GM21619 (cell line): Measurements from ENCODE around the gene EDRF1.

Source experiments
- ATAC-seq: cut with Tn5 transposase; IDR thresholded peaks from one replicate; pipeline ENCODE4 v1.9.1; 2021; ENCODE audit not compliant: unreplicated experiment

Gene EDRF1

GRCh38 chr10:125762692-125763648 is 43.5 kb downstream of the EDRF1 start:
- ATAC-seq = no peak

DNA sequence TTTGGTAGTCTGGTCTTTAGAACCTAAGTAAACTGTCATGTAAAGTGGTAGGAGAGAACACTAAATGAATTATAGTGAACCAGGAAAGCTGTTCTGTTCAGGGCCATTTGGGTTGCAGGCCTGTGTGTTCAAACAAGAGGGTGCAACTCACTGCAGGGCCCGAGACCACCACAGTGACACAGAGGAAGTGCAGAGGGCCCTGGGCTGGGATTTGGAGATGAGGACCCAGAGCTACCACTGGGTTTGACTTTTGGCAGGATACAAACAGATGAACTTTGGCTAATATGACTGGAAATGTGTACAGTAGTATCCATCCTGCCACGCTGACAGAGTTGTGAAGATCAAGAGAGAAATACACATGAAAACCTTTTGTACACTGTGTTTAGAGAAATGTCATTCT is 46.3 kb downstream of the EDRF1 start:
- no peak for ATAC-seq

GRCh38 chr10:125766511-125766910 is 47.0 kb downstream of the EDRF1 start:
- no peak for ATAC-seq

DNA sequence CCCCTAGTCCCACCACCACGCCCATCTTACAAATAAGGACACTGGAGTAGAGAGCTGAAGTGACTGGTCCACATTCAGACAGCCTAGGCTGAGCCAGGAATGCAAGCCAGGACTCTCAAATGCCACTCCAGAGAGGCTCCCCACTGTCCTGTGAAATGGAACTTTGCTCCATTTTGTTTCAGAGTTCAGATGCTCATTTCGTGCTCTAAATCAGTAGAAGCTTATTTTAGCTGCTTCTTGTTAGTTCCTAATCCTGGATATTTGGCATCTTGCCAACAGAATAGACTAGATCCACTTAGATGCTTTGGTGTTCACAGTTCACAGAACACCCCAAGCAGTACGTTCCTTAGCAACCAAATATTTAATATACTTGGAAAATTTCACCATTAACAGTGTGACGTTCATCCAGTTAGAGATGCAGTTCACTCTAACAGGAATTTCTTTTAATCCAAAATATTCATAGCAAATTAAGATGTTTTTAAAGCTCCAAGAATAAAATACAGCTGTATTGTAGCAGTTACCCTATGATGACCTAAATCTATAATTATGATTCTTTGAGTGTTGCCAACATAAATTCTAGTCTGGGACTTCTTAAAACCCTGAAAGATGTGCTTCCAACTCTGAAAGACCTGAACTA is 48.8 kb downstream of the EDRF1 start:
- no peak for ATAC-seq

DNA sequence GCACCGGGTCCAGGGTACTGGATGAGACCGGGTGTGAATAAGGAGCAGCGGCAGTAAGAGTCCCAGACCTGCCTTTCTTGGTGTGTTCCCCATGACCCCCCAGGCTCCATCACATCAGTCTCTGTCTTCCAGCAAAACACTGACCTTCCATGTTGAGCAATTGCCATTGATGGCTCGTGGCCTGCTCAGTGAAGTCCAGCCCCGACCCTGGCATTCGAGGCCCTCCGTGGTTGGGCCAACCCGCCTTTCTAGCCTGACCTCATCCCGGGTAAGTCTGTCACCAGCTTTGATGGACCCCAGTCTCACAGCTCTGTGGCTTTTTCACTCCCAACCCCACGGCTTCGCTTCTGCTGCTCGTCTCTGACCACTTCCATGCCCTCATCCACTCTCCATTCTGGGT is 49.7 kb downstream of the EDRF1 start:
- ATAC-seq = no peak

- no peak for ATAC-seq
These were observed 51.3 kb downstream of the EDRF1 start for GRCh38 chr10:125770844-125771243.

DNA sequence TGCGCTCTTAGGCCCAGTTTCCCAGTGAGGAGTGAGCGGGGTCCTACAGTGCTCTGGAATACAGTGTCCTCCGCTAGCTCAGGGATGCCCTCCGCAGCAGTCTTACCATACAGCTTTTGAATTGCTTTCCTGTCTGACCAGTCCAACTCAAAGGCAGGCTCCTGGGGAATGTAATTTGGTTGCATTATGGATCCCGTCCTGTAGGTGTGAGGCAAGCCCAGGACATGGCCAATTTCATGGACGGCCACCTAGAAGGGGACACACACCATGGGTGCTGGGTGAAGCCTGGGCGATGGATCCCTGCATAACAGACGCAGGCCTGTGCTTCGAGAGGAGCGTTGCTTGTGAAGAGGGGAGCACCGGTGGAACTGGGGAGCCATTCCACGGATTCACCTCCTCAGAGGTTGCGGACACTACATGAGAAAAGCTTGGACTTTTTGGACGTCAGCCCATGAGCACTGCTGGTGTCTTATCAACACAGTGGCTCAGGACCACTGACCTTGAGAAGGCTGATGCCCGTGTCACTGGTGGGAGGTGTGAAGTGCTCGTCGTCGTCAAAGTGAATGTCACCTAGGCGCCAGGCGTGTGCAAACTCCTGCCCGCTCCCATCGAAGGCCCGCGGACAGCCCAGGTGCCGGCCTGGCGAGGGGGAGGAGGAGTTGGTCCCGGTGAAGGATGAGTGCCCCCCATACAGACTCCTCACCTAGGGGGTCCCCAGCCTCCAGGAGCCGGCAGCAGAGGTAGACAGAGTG is 52.8 kb downstream of the EDRF1 start:
- ATAC-seq = no peak

DNA sequence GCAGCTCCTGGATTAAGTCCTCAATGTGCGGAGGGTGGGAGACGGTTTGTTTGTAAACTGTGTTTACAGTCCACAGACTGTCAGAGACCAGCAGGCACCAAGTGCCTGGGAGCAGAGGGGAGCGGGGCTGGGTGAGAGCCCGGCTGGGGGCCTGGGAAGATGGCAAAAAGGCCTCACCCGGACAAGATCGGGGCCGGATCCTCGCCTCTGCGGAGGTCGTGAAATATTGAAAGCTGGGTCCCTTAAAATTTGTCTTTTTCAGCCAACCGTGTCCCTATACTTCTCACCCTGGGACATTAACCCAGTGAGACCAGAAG is 53.3 kb downstream of the EDRF1 start:
- no peak for ATAC-seq

DNA sequence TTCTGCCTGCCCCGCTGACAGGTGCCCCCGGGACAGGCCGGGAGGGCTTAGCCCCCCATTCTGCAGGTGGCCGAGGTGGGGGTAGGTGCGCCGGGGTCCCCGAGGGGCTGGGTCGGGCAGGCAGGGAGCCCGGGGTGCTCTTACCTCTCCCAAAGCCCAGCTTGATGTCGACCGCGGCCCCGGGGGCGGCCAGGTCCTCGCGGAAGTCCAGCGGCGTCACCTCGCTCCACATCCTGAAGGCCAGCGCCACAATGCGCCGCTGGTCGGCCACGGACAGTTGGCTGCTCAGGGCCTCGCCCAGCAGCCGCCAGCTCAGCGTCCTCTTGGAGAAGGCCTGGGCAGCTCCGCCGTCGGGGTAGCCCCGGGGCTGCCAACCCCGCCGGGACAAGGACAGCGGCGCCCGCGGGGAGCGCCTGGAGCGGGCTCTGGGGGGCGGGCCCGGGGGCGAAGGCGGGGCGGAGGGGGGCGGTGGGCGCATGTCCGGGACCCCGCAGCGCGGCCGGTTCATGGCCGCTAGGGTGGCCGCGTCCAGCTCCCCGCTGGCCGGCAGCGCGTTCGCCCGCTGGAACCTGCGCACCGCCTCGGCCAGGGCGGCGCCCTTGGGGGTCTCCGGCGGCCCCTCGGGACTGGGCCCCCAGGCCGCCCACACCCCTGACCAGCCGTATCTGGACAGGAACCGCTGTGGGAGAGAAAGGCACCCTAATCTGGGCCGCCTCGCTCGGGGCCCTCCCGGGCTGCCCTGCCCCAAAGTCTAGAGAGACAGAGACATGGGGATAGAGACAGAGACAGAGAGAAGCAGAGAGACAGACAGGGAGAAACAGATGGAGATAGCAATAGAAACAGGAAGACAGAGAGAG is 54.4 kb downstream of the EDRF1 start:
- no peak for ATAC-seq

- ATAC-seq = no peak
These were observed 55.2 kb downstream of the EDRF1 start for GRCh38 chr10:125774581-125775191.

DNA sequence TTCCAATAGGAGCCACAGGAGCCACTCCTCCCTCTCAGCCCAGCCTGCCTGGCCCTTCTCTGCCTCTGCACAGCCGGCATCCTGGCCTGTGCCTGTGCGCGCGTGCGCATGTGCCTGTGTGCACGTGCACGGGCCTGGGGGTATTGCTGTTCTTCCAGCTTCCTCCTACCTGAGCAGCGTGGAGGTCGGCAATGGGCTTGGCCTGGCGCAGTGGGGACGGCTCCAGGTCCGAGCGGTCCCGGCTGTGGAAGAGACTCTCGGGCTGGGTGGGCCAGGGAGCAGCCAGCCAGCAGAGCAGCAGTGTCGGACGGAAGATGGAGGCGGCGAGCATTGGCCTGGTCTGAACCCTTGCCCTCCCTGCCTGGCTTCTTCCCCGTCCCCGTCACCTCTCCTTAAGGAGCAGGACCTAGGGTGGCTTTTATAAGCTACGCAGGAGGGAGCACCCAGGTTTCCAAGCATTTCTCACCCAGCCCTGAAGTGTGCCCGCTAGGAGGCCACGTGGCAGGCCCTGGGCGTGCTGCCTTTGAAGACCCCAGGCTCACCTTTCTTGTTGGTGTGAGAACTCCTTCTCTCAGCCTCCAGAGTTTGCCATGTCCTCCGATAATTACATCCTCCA is 56.1 kb downstream of the EDRF1 start, which contains the start of gene MMP21:
TSS of gene MMP21 (minus strand) at position 331 of the 616 bp plus-strand sequence. CDS start at position 331, 0 bp downstream.
- no peak for ATAC-seq

- ATAC-seq = no peak
These were observed 58.3 kb downstream of the EDRF1 start for GRCh38 chr10:125777806-125778205.

- no peak for ATAC-seq
These were observed 59.0 kb downstream of the EDRF1 start for GRCh38 chr10:125778556-125778955.

- no peak for ATAC-seq
These were observed 60.2 kb downstream of the EDRF1 start for GRCh38 chr10:125779403-125780327.

GRCh38 chr10:125781374-125781773 is 61.9 kb downstream of the EDRF1 start:
- ATAC-seq = no peak

DNA sequence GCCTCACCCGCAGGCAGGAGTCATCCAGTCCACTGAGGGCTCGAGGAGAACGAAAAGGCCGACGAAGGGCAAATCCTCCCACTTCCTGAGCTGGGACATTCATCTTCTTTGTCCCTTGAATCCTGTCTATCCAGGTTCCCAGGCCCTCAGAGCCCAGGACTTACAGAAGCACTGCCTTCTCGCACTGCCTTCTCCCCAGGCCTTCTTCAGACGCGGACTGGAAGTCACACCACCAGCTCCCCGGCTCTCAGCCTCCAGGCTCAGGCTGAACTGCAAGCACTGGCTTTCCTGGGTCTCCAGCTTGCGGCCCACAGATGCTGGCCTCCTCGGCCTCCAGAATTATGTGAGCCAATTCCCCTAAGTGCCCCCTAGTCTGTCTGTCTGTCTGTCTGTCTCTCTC is 62.5 kb downstream of the EDRF1 start:
- ATAC-seq = no peak

DNA sequence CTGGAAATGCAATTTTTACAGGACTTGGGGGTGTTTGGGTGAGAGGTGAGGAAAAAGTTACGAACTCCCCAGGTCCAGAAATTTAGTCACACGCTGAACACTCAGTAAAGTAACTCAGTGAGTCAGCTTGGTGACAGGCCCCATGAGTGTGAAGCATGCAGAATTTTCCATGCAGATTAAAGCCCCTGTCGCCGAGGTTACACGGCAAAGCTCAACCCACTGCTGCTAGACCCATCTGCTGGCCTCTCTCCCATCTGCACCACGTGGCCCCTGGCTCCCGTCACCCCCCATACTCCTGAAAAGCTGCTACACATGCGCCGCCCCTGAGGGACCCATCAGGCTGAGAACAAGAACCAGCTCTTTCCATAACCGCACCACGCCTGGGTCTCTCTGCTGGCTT is 63.1 kb downstream of the EDRF1 start:
- ATAC-seq = no peak

- ATAC-seq = no peak
These were observed 63.9 kb downstream of the EDRF1 start for GRCh38 chr10:125783408-125783807.

GRCh38 chr10:125783957-125784356 is 64.4 kb downstream of the EDRF1 start:
- peak; percentile 83 for ATAC-seq
